NCI-H1092 treated with DMSO at 0.1 percent for 48 hours (cell line): ENCODE data around the gene DEDD2.

Experiments used
- DNase-seq: peaks from one replicate; lab custom pipeline; 2025; lab: John Stamatoyannopoulos, UW

The DEDD2 gene

DNA sequence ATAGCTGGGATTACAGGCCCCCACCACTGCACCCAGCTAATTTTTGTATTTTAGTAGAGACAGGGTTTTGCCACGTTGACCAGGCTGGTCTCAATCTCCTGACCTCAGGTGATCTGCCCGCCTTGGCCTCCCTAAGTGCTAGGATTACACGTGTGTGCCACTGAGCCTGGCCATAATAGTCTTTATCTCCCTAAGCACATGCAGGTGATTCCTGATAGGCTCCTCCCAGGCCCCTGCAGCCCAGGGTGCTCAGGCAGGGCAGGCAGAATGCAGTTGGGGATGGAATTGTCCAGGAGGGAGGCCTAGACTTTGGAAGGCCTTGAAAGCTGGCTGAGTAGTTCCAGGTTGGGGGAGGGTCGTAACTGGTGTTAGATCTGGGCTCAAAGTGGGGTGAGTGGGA is 11.2 kb upstream of the DEDD2 start:
- no peak for DNase-seq

DNA sequence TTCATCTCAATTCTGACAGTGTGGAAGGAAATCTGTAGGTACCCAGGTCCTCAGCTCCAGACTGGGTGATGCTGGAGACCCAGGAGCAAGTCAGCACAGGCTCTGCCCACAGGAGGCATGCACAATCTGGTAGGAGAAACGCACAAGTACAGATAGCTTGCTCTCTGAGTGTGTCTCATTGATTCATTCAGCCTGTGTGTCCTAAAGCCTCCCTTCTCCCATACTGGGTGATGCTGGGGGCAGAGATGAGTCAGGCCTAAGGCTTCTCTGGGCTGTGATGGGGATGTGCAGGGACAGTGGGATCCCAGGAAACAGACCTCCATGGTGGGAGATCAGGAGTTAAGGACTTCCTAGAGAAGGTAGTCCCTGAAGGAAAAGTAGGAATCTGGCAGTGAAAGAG is 9.4 kb upstream of the DEDD2 start:
- DNase-seq = no peak

DNA sequence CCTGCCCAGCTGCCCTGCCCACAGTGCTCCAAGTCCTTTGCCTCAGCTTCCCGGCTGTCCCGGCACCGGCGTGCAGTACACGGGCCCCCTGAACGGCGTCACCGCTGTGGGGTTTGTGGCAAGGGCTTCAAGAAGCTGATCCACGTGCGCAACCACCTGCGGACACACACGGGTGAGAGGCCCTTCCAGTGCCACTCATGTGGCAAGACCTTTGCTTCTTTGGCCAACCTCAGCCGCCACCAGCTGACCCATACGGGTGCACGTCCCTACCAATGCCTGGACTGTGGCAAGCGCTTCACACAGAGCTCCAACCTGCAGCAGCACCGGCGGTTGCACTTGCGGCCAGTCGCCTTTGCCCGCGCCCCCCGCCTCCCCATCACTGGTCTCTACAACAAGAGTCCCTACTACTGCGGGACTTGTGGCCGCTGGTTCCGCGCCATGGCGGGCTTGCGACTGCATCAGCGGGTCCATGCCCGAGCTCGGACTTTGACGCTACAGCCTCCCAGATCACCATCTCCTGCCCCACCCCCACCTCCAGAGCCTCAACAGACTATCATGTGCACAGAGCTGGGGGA is 8.3 kb upstream of the DEDD2 start:
- no peak for DNase-seq

DNA sequence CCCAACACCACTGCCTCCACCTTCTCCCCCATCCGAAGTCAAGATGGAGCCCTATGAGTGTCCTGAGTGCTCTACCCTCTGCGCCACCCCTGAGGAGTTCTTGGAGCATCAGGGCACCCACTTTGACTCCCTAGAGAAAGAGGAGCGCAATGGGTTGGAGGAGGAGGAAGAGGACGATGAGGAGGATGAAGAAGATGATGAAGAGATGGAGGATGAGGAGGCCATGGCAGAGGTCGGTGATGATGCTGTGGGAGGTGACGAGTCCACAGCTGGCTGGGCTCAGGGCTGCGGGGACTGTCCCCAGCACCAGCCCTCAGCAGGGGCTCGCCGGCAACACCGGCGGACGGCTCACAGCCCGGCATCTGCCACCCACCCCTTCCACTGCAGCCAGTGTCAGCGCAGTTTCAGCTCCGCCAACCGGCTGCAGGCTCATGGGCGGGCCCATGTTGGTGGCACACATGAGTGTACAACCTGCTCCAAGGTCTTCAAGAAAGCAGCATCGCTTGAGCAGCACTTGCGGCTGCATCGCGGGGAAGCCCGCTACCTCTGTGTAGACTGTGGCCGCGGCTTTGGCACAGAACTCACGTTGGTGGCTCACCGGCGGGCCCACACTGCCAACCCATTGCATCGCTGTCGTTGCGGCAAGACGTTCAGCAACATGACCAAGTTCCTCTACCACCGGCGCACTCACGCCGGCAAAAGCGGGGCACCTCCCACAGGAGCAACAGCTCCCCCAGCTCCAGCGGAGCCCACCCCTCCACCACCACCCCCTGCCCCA is 7.7 kb upstream of the DEDD2 start:
- DNase-seq = no peak

DNA sequence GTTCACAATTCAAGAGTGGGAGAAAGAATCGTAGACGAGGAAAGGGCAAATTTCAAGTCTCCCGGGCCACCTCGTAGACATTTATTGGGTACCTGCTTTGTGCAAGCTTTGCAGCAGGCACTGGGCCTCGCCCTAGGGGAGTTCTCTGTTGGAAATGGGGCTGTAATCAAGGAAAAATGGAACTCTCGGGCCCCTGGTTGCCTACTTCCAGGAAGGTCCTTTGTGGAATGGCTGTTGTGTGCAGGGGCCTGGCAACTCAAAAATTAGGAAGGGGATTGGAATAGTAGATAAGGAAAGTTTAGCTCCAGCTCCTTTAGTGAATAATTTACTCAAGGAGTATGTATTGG is 3.2 kb upstream of the DEDD2 start:
- no peak for DNase-seq

DNA sequence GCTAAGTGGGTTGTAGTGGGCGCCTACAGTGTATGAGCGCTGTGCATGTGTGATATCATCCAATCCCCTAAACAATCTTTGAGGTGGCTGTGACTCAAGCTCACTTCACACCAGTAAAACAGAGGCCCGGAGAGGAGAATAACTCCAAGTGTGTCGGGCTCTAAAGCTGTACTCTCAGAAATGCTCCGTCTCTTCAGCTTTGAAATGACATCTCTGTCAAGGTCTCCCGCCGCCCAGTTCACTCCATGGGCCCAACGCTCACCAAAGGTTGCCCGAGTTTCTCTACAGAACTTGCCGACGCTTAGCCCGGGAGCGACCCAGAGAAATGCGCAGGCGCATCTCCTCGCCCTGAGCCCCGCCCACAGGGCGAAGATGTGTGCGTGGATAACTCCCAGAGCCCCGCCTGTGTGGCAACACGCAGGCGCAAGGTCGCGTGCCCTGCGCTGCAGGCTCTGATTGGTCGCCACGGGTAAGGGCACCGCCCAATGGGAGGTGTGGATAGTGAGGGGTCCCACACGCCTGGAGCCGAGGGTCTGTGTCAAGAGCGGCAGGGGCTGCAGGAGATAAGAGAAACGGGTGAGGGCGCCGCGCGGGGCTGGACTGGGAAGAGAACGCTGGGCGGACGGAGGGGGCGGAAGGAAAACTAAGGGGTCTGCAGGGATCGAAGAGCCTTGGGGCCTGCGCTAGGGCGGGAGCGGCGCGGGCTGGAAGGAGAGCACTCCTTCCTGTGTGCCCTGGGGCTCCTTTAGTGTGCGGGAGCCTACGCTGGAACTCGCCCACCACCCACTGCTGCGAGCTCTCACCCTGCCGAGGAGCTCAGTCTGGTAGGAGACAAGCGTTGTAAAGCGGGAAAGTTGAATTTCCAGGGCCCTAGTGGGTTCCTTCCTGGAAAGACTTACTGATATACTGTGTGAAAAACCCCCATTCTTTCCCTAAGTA is 2.6 kb upstream of the DEDD2 start, which contains the start of gene ZNF526:
Gene ZNF526 (plus strand): TSS at position 501 of the 939 bp plus-strand sequence. CDS start 4,092 bp downstream, outside the sequence.
- peak; percentile 95 for DNase-seq

DNA sequence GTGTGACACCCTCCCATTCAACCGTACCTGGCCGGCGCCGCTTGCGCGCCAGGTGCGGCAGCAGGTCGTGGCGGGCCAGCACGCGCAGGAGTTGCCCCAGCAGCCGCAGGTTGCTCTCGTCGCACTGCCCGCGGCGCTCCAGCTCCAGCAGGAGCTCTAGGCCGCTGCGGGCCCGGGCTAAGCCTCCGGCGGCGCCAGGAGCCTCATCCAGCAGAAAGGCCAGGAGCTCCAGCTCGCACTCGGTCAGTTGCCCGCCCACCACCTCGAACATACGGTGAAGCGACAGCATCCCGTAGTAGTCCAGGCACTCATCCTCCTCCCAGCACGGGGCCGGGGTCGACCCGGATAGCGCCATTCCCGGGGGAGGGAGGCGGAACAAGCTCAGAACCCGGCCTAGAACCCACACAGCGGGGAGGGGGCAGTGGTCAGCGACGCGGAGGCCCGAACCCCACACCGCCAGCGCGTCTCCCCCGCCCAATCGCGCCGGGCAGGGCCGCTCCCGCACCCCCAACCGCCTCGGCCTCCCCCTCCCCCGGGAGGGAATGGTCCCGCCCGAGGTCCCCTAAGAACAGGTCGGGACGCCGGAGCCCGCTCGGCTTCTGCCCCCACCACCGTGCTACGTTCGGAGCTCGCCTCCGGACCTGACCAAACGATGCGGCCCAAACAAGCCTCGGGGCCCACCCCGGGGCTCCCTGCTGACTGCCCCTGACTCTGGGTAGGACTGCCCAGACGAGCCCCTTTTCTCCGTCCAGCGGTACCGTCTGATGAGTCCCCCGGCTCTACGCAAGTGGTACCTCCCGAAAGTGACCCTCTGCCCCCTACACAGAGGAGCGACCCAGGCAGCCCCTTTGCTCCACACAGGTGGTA is 591 bp downstream of the DEDD2 start:
- no peak for DNase-seq

DNA sequence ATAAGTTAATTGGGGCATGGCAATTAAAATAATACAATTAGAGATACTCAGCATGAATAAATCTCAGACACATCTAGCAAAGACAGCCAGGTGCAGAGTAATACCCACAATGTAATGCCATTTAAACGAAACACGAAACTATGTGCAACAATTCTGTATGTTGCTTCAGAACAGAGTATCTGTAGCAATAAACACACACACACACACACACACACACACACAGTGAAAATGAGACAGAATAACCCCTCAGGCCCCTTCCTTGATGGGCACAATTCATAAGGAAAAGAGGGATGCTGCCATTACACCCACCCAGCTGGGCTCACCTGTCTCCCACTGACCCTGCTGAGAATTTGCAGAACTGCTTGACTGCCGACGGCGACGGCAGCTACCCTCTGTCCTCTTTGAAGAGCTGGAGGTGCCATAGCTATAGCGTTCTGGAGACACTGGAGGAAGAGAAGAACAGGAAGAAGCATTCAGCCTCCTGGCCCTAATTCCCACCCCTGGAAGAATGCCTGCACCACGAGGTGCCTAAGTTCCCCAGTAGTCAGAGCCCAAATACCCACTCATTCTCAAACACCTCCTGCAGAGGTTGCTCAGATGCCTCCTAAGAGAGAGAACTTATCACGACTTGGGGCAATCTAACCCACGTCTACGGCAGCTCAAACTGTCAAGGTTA is 2.5 kb downstream of the DEDD2 start:
- DNase-seq = no peak

DNA sequence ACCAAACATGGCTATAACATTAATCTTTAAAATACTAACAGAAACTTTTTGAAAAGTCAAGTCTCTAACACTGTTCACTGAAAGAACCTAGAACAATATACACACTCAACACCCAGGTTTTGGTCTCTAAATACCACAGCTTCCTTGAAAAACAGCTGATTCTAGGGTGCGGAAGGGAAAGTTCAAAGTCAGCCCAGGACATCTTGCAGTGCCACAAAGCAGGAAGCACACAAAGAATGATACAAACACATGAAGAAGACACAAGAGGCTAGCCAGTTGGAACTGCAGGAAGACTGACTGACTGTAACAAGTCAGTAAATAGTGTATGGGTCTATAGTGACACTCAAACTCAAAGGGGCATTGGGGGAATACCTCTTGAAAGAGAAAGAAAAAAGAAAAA is 4.6 kb downstream of the DEDD2 start:
- DNase-seq = no peak

DNA sequence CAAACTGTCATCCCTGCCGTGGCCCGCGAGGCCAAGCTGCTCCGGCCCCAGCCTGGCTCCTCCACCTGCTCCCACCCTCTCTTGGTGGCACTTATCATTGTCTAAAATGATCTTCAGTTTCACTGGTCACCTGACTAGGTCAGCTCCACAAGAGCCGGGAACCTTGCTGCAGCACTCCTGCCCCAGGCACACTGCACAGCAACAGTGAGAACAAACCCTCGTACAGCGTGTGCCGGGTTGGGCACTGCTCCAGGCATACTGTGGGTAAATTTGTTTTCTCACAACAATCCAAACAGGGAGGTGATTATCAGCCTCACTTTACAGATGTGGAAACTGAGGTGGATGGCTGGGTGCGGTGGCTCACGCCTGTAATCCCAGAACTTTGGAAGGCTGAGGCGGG is 8.9 kb downstream of the DEDD2 start:
- DNase-seq = no peak

DNA sequence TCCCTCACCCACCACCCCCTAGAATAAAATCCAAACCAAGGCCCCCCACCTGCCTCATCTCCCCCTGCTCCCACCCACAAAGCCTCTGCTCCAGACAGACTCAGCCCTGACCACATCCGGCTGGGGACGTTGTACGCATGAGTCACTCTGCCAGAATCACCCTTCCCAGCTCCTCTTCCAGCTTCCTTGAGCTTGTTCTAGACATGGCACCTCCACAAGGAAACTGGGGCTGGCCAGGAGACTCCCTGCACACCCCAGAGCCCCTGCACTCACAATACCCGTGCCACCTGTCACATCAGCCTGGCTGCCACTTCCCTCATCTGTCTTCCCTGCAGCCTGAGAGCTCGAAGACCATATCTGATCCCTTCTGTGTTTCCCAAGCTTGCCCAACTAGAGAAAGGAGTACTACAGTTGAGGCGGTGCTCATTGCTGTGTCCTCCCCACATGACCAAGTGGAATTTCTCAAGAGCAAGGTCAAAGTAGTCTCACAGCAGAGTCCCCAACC is 9.7 kb downstream of the DEDD2 start:
- no peak for DNase-seq

DNA sequence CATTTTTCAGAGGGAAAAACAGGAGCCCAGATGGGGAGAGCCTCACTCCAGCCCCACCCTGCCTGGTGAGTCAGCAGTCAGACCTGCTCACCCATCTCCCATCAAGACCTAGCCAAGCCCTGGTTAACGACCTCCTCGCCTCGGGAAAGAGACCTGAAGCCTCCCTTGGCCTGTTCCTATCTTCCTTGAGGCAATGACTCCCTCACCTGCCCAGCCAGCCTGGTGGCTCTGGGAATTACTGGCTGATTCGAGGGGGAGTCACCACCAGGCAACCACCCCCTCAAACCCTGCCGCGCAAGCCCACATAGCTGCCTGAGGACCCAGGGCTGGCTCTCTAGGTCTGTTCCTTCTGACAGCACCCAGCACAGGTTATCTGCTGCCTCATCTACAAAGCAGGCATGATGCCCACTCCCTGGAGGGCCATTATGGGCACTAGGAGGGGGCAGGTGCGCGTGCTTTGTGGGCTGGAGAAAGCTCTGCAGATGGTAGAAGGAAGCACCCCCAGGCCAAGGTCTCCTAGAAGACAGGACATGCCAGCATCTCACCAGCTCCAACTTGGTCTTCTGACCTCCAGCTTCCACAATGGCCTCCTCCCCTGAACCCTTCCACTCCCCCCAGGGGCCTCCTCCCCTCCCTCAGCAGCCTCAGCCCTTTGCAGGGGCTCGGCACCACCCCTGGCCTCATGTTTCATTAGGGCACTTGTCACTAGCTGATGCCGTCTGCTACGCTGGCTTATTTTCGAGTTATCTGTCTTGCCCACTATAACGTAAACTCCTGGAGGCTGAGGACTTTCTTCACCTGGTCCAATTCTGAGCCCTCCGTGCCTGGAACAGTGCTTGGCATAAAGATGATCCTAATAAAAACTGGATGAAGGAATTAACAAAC is 10.4 kb downstream of the DEDD2 start:
- no peak for DNase-seq

DNA sequence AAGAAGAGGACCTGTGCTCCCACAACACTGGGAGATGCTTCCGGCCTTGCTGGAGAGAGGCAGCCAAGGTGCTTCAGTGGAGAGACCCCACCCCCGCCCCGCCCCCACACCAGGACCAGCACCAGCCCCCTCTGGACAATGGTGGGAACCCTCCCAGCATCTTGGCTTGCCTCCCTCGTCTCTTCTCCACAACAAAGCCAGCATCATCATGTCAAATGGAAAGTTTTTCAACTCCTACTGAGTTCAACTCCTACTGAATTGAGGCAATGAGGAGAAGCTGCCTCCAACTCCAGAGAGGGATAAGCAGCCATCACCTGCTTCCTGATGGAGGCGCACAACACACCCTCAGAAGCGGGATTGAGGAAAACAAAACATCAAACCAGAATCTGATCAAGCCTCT is 12.8 kb downstream of the DEDD2 start:
- no peak for DNase-seq

DNA sequence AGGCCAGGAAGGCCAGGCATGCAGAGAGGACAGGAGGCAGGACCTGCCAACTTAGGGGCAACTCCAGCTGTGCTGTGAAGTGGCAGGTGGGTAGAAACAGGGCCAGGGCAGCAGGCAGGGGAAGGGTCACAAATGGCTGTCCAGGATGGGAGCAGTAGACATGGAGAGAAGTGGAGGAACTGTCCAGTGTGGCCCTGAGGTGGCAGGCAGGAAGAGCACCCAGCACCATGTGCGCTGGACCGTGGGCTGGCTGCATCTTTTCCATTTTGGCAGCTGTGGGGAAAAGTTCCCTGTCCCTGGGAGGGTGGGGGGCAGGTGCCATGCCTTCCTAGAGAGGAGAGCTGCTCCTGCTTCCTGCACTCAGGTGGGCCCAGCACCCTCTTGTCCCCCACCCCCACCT is 13.8 kb downstream of the DEDD2 start:
- DNase-seq = no peak

DNA sequence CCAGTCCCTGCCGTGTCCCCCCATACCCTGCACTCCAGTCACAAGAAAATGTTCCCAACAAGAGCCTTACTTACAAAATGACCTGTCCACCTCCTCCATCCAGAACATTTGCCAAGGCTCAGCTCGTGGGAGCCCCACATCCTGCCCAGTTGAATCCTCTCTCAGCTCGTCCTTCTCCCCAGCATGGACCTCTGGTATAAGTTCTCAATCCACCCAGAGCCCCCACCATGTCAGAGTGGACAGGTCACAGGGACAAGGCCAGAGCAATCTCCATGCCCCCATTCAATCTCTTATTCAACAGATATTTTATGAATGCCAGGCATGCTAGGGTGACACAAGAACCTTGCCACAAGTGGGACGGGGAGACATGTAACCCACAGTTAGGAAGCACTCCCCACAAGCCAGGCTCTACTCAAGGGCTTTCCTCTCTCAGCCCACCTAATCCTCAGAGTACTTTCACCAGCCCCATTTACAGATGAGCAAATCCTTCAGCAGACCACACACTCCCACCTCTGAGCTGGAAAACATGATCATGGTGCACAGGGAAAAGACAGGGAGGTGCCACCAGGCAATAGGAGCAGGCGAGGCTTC is 15.1 kb downstream of the DEDD2 start:
- DNase-seq = no peak

DNA sequence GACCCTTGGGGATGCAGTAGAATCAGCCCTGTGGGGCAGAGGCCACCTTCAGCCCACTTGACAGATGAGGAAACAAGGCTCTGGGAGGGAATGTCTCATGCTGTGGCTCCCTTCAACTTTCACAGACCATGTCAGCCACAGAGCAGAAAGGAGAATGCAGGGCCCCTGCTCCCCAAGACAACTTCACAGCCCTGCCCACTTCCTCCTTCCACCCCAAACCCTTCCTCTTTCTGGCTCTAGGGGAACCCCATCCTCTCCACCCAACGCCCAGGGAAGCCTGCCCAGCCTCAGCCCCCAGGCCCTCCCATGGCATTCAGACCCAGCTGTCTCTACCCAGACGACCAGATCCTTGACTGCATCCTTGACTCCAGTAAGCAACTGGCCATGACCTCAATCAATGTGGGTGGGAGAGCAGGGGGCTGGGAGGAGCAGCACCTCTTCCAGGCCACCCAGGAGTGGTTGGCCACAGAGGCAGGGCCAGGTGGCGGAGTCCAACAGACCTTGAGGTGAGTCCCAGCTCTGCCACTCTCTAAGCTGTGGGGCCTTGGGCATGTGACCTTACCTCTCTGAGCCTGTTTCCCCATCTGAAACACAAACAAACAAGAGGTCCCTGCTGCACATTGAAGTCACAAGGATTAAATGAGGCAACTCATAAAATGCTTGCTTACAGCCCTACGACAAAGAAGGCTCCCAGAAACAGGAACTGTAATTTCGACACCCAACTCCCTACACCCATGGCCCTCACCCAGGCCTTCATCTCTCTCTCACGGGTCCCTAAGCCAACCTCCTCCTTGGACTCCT is 15.8 kb downstream of the DEDD2 start:
- no peak for DNase-seq

DNA sequence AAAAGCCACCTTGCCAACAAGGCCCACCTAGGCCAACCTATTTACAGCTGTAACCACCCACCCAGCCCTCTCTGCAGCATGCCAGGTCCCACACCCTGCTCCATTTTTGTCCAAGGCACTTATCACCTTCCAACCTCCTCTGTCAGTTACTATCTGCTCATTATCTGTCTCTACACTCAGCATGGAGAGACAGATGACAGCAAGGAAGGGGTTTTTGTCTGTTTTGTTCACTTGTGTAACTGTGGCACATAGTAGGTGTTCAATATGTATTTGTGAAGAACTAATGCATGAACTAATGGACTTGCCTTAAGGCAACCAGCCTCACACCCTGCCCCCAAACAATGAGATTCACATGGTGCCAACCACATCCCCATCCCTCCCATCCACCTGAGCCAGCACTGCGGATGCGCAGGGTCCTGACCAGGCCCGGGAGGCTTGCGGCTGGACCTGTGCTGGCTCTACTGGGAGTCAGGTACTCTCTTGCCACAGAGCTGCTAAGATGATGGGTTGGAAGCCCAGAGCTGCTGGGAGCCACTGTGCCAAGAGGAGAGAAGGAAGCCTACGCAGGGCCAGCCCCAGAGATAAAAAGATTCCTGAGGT is 17.3 kb downstream of the DEDD2 start:
- no peak for DNase-seq

DNA sequence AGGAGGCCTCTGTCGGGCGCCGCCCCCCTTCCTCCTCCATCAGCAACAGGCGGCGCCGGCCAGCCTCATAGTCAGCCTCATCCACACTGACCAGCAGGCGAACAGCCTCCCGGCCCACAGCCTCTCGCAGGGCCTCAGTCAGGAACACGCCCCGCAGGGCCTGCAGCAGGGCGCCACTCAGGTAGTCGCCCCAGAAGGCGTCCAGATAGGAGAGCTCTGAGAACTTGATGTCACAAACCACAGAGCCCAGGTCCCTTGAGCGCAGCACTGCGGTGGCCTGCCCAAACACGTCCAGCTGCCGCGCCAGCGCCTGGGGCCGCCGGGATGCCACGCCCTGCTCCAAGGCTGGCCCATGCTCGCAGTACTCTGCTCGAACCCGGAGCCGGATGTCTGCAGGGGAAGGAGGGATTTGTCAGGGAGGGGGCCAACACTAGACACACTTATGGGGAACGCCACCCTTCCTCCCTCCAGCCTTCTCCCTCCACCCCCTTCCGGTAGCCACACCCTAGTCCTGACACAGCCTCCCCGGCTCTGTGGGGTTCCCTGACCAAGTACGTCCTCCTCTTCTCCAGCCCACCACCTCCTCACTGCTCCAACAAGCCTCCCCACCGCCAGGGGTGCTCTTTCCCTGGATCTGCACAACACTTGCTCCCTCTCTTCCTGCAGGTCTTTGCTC is 17.9 kb downstream of the DEDD2 start:
- no peak for DNase-seq
